ENCODE data around the gene AUTS2. TPM values are rescaled to one million over a fixed set of nuclear protein-coding genes. Genes with fewer than 3 reads are reported as not detected.

Gene AUTS2
- total and polyA plus RNA-seq, 10 of the 15 experiments (the other 5 are each of a cell fraction or from before 2014, with no cell fraction given): 6.4 to 55.6 (median 21.6) TPM

- ATAC-seq (no peak), FAIRE-seq (no peak), DNase-seq (ENCODE audit: low read depth, low spot score) (no peak)
- RAD21 ChIA-PET (ENCODE audit: unreplicated experiment): interaction anchor here (1.4 kb wide), 1 partner anchor 39 kb away, joined by 3 read pairs; no protein-coding TSS in a partner anchor
- SMC1A ChIA-PET (ENCODE audit: uncharacterized antibody, unreplicated experiment): interaction anchor here (0.7 to 1.7 kb wide), 6 partner anchors 8 to 107 kb away, joined by 3 to 5 read pairs (median 3); no protein-coding TSS in a partner anchor
- intact Hi-C loops (cut with micrococcal nuclease; ENCODE audit: unreplicated experiment): no loop called here
- 82% methylated on average over 7 of the region's 7 CpGs for WGBS (ENCODE audit: insufficient coverage, insufficient replicate concordance, low lambda C conversion rate, missing lambda C conversion rate)
- H3K79me2 ChIP-seq (ENCODE audit: control insufficient read depth, insufficient read depth, low read length): no peaks in the 10 kb centered on the region
- no peak overlapping the region for H3K9ac ChIP-seq (ENCODE audit: control insufficient read depth, insufficient read depth, low read length)
- no peak overlapping the region for H3K27ac ChIP-seq (ENCODE audit: control insufficient read depth, insufficient read depth)
- H2AFZ ChIP-seq (ENCODE audit: control insufficient read depth, low read depth, low read length): no peak overlapping the region
- POLR2A ChIA-PET: no interaction called here
- no peaks in the 10 kb centered on the region for H4K20me1 ChIP-seq (ENCODE audit: control insufficient read depth, insufficient read depth)
- H3K4me3 ChIP-seq: no peak overlapping the region
- no peaks in the 10 kb centered on the region for H3K9me3 ChIP-seq (replicated peaks; ENCODE audit: control insufficient read depth, insufficient read depth, low read length)
- H3K4me2 ChIP-seq (ENCODE audit: control insufficient read depth, insufficient read depth): no peak overlapping the region
- in situ Hi-C loops (cut with MboI): no loop called here
- no peaks in the 10 kb centered on the region for H3K27me3 ChIP-seq (replicated peaks in 1 of 2; ENCODE audit: control insufficient read depth in 2 of 2, insufficient read depth in 2 of 2, low read length in 1 of 2)
- peaks cover 5% of the 10 kb centered on the region for H3K4me1 ChIP-seq (ENCODE audit: control insufficient read depth, insufficient read depth, low read length)
- no TSS peak for BruUV-seq (replicated peaks)
- CTCF ChIA-PET: interaction anchor here (0.9 kb wide), 1 partner anchor 29 kb away, joined by 7 read pairs; no protein-coding TSS in a partner anchor
- no peaks in the 10 kb centered on the region for H3K36me3 ChIP-seq (ENCODE audit: control insufficient read depth in 2 of 2, insufficient read depth in 2 of 2, low read length in 1 of 2)
- TF ChIP-seq TCF12 (IDR thresholded peaks at IDR 0.05; ENCODE audit: low read depth, low read length) (no peak), SUZ12 (IDR thresholded peaks at IDR 0.05; ENCODE audit: unreplicated experiment) (no peak), CHD2 (IDR thresholded peaks at IDR 0.05; ENCODE audit: borderline replicate concordance, low read depth, low read length) (no peak), HDAC2 (IDR thresholded peaks at IDR 0.05) (no peak), BCLAF1 (IDR thresholded peaks at IDR 0.05) (no peak), SIN3A (IDR thresholded peaks at IDR 0.05; ENCODE audit: low read depth, low read length) (no peak), BHLHE40 (IDR thresholded peaks at IDR 0.05; ENCODE audit: borderline replicate concordance in 1 of 2, low read depth in 2 of 2, low read length in 1 of 2) (no peak), ZBTB11 (CRISPR knock-in tag; IDR thresholded peaks at IDR 0.05) (no peak), KAT2A (conservative IDR thresholded peaks at IDR 0.05; ENCODE audit: control insufficient read depth, low read depth, low read length) (no peak), RAD51 (IDR thresholded peaks at IDR 0.05) (no peak), TAF1 (IDR thresholded peaks at IDR 0.05; ENCODE audit: borderline replicate concordance, low read depth, low read length) (no peak), RELA (IDR thresholded peaks at IDR 0.05; ENCODE audit: borderline replicate concordance, partially characterized antibody) (no peak), SREBF2 (IDR thresholded peaks at IDR 0.05; ENCODE audit: low read length) (no peak), BCL3 (IDR thresholded peaks at IDR 0.05; ENCODE audit: borderline replicate concordance, insufficient read depth, low read depth, low read length, poor library complexity, severe bottlenecking) (no peak), IKZF2 (IDR thresholded peaks at IDR 0.05) (no peak), PAX5 (IDR thresholded peaks at IDR 0.05; ENCODE audit: borderline replicate concordance, low read depth, low read length) (no peak)
Observed at GRCh38 chr7:70071766-70072165, 473.5 kb downstream of the AUTS2 start.

Measured in GM12878 (cell line).